ENCODE results near the gene GPR137.

DNA sequence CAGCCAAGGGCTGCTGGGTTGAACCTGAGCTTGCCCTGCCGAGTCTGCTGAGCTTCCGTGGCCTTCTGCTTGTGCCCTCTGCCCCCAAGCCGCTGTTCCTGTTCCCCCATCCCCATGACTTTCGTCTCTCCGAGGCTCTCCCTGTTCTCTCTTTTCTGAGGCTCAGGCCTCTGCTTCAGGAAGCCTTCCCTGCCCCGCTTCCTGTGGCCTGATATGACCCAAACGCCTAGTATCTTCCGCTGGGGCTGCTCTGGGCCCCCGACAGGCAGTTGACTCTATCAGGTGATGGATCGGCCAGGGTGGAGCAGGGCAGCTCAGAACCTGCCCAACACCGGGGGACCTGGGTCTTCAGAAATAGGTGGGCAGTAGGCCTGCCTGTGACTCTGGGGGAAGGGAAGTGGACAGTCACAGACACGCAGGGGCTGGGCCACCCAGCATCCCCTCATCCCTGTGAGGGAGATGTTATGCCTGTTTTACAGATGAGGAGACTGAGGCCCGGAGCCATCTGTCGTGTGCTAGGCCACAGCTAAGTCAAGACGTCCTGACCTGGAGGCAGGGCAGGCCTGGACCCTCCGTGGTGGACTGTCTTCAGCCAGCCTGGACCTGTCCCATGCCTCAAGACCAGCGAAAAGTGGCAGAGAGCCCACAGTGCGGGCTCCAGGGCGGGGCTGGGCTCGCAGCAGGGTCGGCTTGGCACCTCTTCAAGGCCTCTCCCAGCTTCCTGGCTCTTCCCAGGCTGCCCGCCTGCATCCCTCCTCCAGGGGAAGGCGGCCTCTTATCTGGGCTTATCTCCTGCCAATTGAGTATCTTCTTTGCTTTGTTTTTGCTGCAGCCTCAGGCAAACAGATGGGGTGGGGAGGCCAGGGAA lies 17.4 kb upstream of the GPR137 start:
- TF ChIP-seq, protein P1, sequence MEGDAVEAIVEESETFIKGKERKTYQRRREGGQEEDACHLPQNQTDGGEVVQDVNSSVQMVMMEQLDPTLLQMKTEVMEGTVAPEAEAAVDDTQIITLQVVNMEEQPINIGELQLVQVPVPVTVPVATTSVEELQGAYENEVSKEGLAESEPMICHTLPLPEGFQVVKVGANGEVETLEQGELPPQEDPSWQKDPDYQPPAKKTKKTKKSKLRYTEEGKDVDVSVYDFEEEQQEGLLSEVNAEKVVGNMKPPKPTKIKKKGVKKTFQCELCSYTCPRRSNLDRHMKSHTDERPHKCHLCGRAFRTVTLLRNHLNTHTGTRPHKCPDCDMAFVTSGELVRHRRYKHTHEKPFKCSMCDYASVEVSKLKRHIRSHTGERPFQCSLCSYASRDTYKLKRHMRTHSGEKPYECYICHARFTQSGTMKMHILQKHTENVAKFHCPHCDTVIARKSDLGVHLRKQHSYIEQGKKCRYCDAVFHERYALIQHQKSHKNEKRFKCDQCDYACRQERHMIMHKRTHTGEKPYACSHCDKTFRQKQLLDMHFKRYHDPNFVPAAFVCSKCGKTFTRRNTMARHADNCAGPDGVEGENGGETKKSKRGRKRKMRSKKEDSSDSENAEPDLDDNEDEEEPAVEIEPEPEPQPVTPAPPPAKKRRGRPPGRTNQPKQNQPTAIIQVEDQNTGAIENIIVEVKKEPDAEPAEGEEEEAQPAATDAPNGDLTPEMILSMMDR (IDR thresholded peaks at IDR 0.05), result no peak
- TF ChIP-seq POLR2A (IDR thresholded peaks at IDR 0.05; ENCODE audit: low read depth) (no peak), EP300 (IDR thresholded peaks at IDR 0.05) (no peak)

All from esophagus muscularis mucosa (tissue), 4 donors.